Keratinocyte (primary cell): ENCODE results near the gene C1D. TPM values are rescaled to one million over a fixed set of nuclear protein-coding genes. Genes with fewer than 3 reads are reported as not detected.

ENCODE experiments used
- DNase-seq: peaks from one replicate; pipeline ENCODE4 v3.0.0-alpha.2; 2011; ENCODE audit warnings: low read depth, missing footprints, low spot score
- FAIRE-seq: peaks from 2 replicates; lab custom pipeline; 2011; peaks lifted over from hg19 to GRCh38; lab: Jason Lieb, UNC
- H2AFZ ChIP-seq: 2 replicates; pipeline ENCODE4 v1.6.0; 2012; ENCODE audit warnings: low read length, control low read depth, inconsistent platforms; ENCODE audit not compliant: control insufficient read depth
- H3K27ac ChIP-seq: 2 replicates; pipeline ENCODE4 v1.5.1; 2011; ENCODE audit warnings: low read length; ENCODE audit not compliant: control insufficient read depth, insufficient read depth
- H3K27me3 ChIP-seq: 3 replicates; pipeline ENCODE4 v1.6.0; 2011; ENCODE audit warnings: low read length; ENCODE audit not compliant: control insufficient read depth, insufficient read depth; ENCODE audit errors: extremely low read depth
- H3K36me3 ChIP-seq, 2 experiments: 2 replicates in 1 of 2; 3 replicates in 1 of 2; pipeline ENCODE4 v1.5.1; 2011; ENCODE audit warnings: low read length in 2 of 2, mild to moderate bottlenecking in 1 of 2; ENCODE audit not compliant: control insufficient read depth in 2 of 2, insufficient read depth in 2 of 2; ENCODE audit errors: extremely low read depth in 1 of 2
- H3K4me1 ChIP-seq: 3 replicates; pipeline ENCODE4 v1.5.1; 2011; ENCODE audit warnings: low read length; ENCODE audit not compliant: control insufficient read depth, insufficient read depth; ENCODE audit errors: extremely low read depth
- H3K4me2 ChIP-seq: 3 replicates; pipeline ENCODE4 v1.6.0; 2011; ENCODE audit warnings: low read depth, low read length; ENCODE audit not compliant: control insufficient read depth, insufficient read depth; ENCODE audit errors: extremely low read depth
- H3K4me3 ChIP-seq, 3 experiments: fragments of 200-600 bp in 1 of 3; sonication (generic) in 1 of 3; 2 replicates in 2 of 3; 3 replicates in 1 of 3; pipeline ENCODE4 v1.5.1; 2011 to 2016; ENCODE audit warnings: low read length in 3 of 3, mild to moderate bottlenecking in 3 of 3, control low read depth in 2 of 3, inconsistent platforms in 1 of 3, low read depth in 1 of 3, mixed read lengths in 1 of 3, mixed run types in 1 of 3, moderate library complexity in 1 of 3; ENCODE audit not compliant: control insufficient read depth in 2 of 3, insufficient read depth in 2 of 3; ENCODE audit errors: extremely low read depth in 1 of 3
- H3K79me2 ChIP-seq: 2 replicates; pipeline ENCODE4 v1.6.0; 2012; ENCODE audit warnings: low read length; ENCODE audit not compliant: control insufficient read depth, insufficient read depth
- H3K9ac ChIP-seq: 3 replicates; pipeline ENCODE4 v1.6.0; 2011; ENCODE audit warnings: low read length; ENCODE audit not compliant: control insufficient read depth, insufficient read depth; ENCODE audit errors: extremely low read depth
- H3K9me1 ChIP-seq: 3 replicates; pipeline ENCODE4 v1.6.0; 2011; ENCODE audit warnings: low read length; ENCODE audit not compliant: control insufficient read depth, insufficient read depth; ENCODE audit errors: extremely low read depth
- H3K9me3 ChIP-seq: 2 replicates; pipeline ENCODE4 v1.5.1; 2012; ENCODE audit warnings: low read depth, low read length; ENCODE audit not compliant: control insufficient read depth
- H4K20me1 ChIP-seq: 3 replicates; pipeline ENCODE4 v1.6.0; 2011; ENCODE audit warnings: low read length; ENCODE audit not compliant: control insufficient read depth, insufficient read depth; ENCODE audit errors: extremely low read depth
- CTCF ChIP-seq, 3 experiments: IDR thresholded peaks in 1 of 3; conservative IDR thresholded peaks in 1 of 3; optimal IDR thresholded peaks in 1 of 3; 2 replicates in 2 of 3; 3 replicates in 1 of 3; pipeline versions ENCODE3 to v1.5.1; 2011; ENCODE audit warnings: low read length in 3 of 3, mild to moderate bottlenecking in 3 of 3, moderate library complexity in 2 of 3, control low read depth in 1 of 3, inconsistent platforms in 1 of 3; ENCODE audit not compliant: insufficient read depth in 2 of 3; ENCODE audit errors: extremely low read depth in 1 of 3
- EZH2 ChIP-seq: IDR thresholded peaks from one replicate; pipeline ENCODE4 v1.6.1; 2012; ENCODE audit warnings: inconsistent platforms, mild to moderate bottlenecking, low read length, moderate library complexity
- dilution Hi-C: fragments of 300-500 bp; cut with MboI; formaldehyde crosslinking; loops from one replicate; pipeline ENCODE4 v1.7.0; 2020; ENCODE audit warnings: low sequenced_read_pairs; ENCODE audit not compliant: extremely low pct_ligation_motif_present
- polyA plus RNA-seq, 5 experiments: library from polyadenylated mRNA; depleted of rRNA in 3 of 5; stranded (reverse) in 3 of 5; stranded (forward) in 1 of 5; unstranded in 1 of 5; fragments of >200 nt; gene quantifications; 1 replicate in 1 of 5; 2 replicates in 3 of 5; 3 replicates in 1 of 5; pipeline versions ENCODE4 v1.2.1 to v1.2.3, GENCODE V29; 2011 to 2012; ENCODE audit warnings: missing spikeins in 2 of 5, low read depth in 1 of 5, low replicate concordance in 1 of 5

Gene C1D
- polyA plus RNA-seq, 1 donor (not counting 4 experiments of a cell fraction or from before 2014, with no cell fraction given) = 45.3 TPM

GRCh38 chr2:68031542-68032160 is 31.2 kb downstream of the C1D start:
- dilution Hi-C loops = no loop called here
- TF ChIP-seq EZH2 (no peak), CTCF (optimal IDR thresholded peaks at IDR 0.05 in 1 of 3, IDR thresholded peaks at IDR 0.05 in 1 of 3, conservative IDR thresholded peaks at IDR 0.05 in 1 of 3; ENCODE audit: extremely low read depth in 1 of 3, insufficient read depth in 2 of 3, low read length in 3 of 3) (peak in 2 of 3 experiments; percentile 45 to 49)
- peak; percentile 84 for FAIRE-seq
- no peak overlapping the region for H3K9ac ChIP-seq
- H3K4me2 ChIP-seq = peak overlapping the region; percentile 1
- H3K4me3 ChIP-seq = no peak overlapping the region
- no peaks in the 10 kb centered on the region for H3K27me3 ChIP-seq
- H2AFZ ChIP-seq = peak overlapping the region; percentile 14
- no peaks in the 10 kb centered on the region for H3K9me3 ChIP-seq
- no peaks in the 10 kb centered on the region for H4K20me1 ChIP-seq
- no peaks in the 10 kb centered on the region for H3K36me3 ChIP-seq
- peaks cover 7% of the 10 kb centered on the region for H3K4me1 ChIP-seq
- no peaks in the 10 kb centered on the region for H3K9me1 ChIP-seq
- no peak overlapping the region for H3K27ac ChIP-seq
- no peak for DNase-seq
- H3K79me2 ChIP-seq = no peaks in the 10 kb centered on the region

GRCh38 chr2:68031043-68031442 is 31.8 kb downstream of the C1D start:
- no peak overlapping the region for H3K4me3 ChIP-seq
- no peak for DNase-seq
- H3K27ac ChIP-seq = no peak overlapping the region
- H3K9me1 ChIP-seq = no peaks in the 10 kb centered on the region
- H3K9ac ChIP-seq = no peak overlapping the region
- no peak for TF ChIP-seq EZH2
- TF ChIP-seq CTCF (optimal IDR thresholded peaks at IDR 0.05 in 1 of 3, IDR thresholded peaks at IDR 0.05 in 1 of 3, conservative IDR thresholded peaks at IDR 0.05 in 1 of 3; ENCODE audit: extremely low read depth in 1 of 3, insufficient read depth in 2 of 3, low read length in 3 of 3) = no peak
- H3K9me3 ChIP-seq = no peaks in the 10 kb centered on the region
- dilution Hi-C loops = no loop called here
- no peaks in the 10 kb centered on the region for H3K36me3 ChIP-seq
- no peaks in the 10 kb centered on the region for H4K20me1 ChIP-seq
- peaks cover 7% of the 10 kb centered on the region for H3K4me1 ChIP-seq
- no peaks in the 10 kb centered on the region for H3K79me2 ChIP-seq
- peak overlapping the region; percentile 14 for H2AFZ ChIP-seq
- H3K4me2 ChIP-seq = no peak overlapping the region
- no peak for FAIRE-seq
- H3K27me3 ChIP-seq = no peaks in the 10 kb centered on the region
